GM19468 (cell line): ENCODE data around the gene OBSL1.

Experiments
- ATAC-seq: cut with Tn5 transposase; IDR thresholded peaks from one replicate; pipeline ENCODE4 v1.9.1; 2021; ENCODE audit warnings: mild to moderate bottlenecking, moderate library complexity, moderate number of reproducible peaks; ENCODE audit not compliant: unreplicated experiment; ENCODE audit errors: extremely low read depth

The OBSL1 gene

GRCh38 chr2:219516888-219517287 lies 54.5 kb downstream of the OBSL1 start:
- ATAC-seq = no peak

GRCh38 chr2:219515874-219516629 lies 55.3 kb downstream of the OBSL1 start:
- no peak for ATAC-seq

- ATAC-seq = no peak
These were observed 56.5 kb downstream of the OBSL1 start for GRCh38 chr2:219514836-219515235.

GRCh38 chr2:219514196-219514761 lies 57.1 kb downstream of the OBSL1 start, which contains the start of gene ASIC4:
Gene ASIC4 (plus strand): TSS chr2:219514482. CDS start chr2:219514725, 243 bp downstream.
- ATAC-seq = no peak

GRCh38 chr2:219513787-219514186 lies 57.6 kb downstream of the OBSL1 start:
- ATAC-seq = no peak

GRCh38 chr2:219512524-219513216 lies 58.7 kb downstream of the OBSL1 start:
- no peak for ATAC-seq

GRCh38 chr2:219511547-219512325 lies 59.6 kb downstream of the OBSL1 start:
- no peak for ATAC-seq

- ATAC-seq = no peak
These were observed 60.7 kb downstream of the OBSL1 start for GRCh38 chr2:219510512-219511135.

- no peak for ATAC-seq
These were observed 61.4 kb downstream of the OBSL1 start for GRCh38 chr2:219509780-219510511.

GRCh38 chr2:219508971-219509779 lies 62.2 kb downstream of the OBSL1 start:
- ATAC-seq = no peak

GRCh38 chr2:219508444-219508734 lies 63.0 kb downstream of the OBSL1 start:
- no peak for ATAC-seq

- ATAC-seq = no peak
These were observed 63.5 kb downstream of the OBSL1 start for GRCh38 chr2:219507581-219508443.

GRCh38 chr2:219506802-219507526 lies 64.4 kb downstream of the OBSL1 start:
- no peak for ATAC-seq

- ATAC-seq = no peak
These were observed 65.1 kb downstream of the OBSL1 start for GRCh38 chr2:219506153-219506801.

GRCh38 chr2:219505585-219505984 lies 65.8 kb downstream of the OBSL1 start:
- no peak for ATAC-seq

GRCh38 chr2:219502618-219503017 lies 68.7 kb downstream of the OBSL1 start:
- no peak for ATAC-seq

GRCh38 chr2:219501849-219502248 lies 69.5 kb downstream of the OBSL1 start:
- ATAC-seq = no peak
